B cell (primary cell): Measurements from ENCODE around the gene RMND5A. TPM values are rescaled to one million over a fixed set of nuclear protein-coding genes. Genes with fewer than 3 reads are reported as not detected.
A peak's percentile ranks its signal among the peaks of the same experiment; 100 is the strongest.

ENCODE experiments used
- ATAC-seq: fragments of 200-7000 bp; cut with Tn5 transposase; one replicate; pipeline ENCODE4 v1.10.0; 2021; ENCODE audit warnings: low read depth, mild to moderate bottlenecking, moderate number of reproducible peaks, moderate library complexity
- CTCF ChIA-PET: fragments of 350-600 bp; sonication (Branson Sonifier 250); formaldehyde crosslinking; loops from one replicate; lab custom pipeline; 2021; ENCODE audit warnings: antibody characterized with exemption, inconsistent platforms; lab: Charles Lee
- POLR2A ChIA-PET: fragments of 350-600 bp; sonication (Branson Sonifier 250); formaldehyde crosslinking; loops from one replicate; lab custom pipeline; 2021; ENCODE audit warnings: antibody characterized with exemption; lab: Charles Lee
- DNase-seq: peaks from one replicate; pipeline ENCODE4 v3.0.0; 2013
- H2AFZ ChIP-seq: 2 replicates; pipeline ENCODE4 v1.6.1; 2012; ENCODE audit warnings: mild to moderate bottlenecking, low read depth, low read length; ENCODE audit not compliant: insufficient read depth, poor library complexity, severe bottlenecking
- H3K27ac ChIP-seq, 2 donors: 1 replicate in 1 of 2; 2 replicates in 1 of 2; pipeline ENCODE4 v1.5.1; 2012 to 2013; ENCODE audit warnings: low read length in 2 of 2, mild to moderate bottlenecking in 2 of 2, moderate library complexity in 1 of 2
- H3K27me3 ChIP-seq, 4 experiments: fragments of 200-600 bp in 1 of 4; sonication (generic) in 1 of 4; replicated peaks in 1 of 4; 1 replicate in 2 of 4; 2 replicates in 2 of 4; pipeline versions ENCODE4 v1.6.1 to v1.7.0; 2013 to 2016; ENCODE audit warnings: low read length in 3 of 4, mild to moderate bottlenecking in 2 of 4, mixed read lengths in 1 of 4, moderate library complexity in 1 of 4; ENCODE audit not compliant: insufficient read depth in 4 of 4, control insufficient read depth in 3 of 4; ENCODE audit errors: control extremely low read depth in 1 of 4
- H3K36me3 ChIP-seq, 2 experiments: replicated peaks in 1 of 2; 1 replicate in 1 of 2; 2 replicates in 1 of 2; pipeline versions ENCODE4 v1.6.1 to v1.7.1; 2013; ENCODE audit warnings: low read length in 1 of 2; ENCODE audit not compliant: insufficient read depth in 2 of 2, control insufficient read depth in 1 of 2; ENCODE audit errors: control extremely low read depth in 1 of 2, extremely low read depth in 1 of 2
- H3K4me1 ChIP-seq, 2 donors: fragments of 200-600 bp in 1 of 2; sonication (generic) in 1 of 2; 1 replicate in 1 of 2; 2 replicates in 1 of 2; pipeline versions ENCODE4 v1.5.1 to v1.6.1; 2013 to 2017; ENCODE audit warnings: low read length in 2 of 2; ENCODE audit not compliant: control insufficient read depth in 2 of 2, insufficient read depth in 2 of 2
- H3K4me2 ChIP-seq: replicated peaks from 2 replicates; pipeline ENCODE3; 2012; ENCODE audit warnings: mild to moderate bottlenecking, low read depth, low read length; ENCODE audit not compliant: poor library complexity, severe bottlenecking
- H3K4me3 ChIP-seq, 5 experiments: fragments of 200-600 bp in 1 of 5; sonication (generic) in 1 of 5; 1 replicate in 3 of 5; 2 replicates in 2 of 5; pipeline versions ENCODE4 v1.5.1 to v1.7.0; 2011 to 2016; ENCODE audit warnings: low read length in 4 of 5, mild to moderate bottlenecking in 4 of 5, low read depth in 2 of 5, control low read depth in 1 of 5, moderate library complexity in 1 of 5; ENCODE audit not compliant: insufficient read depth in 1 of 5; ENCODE audit errors: control extremely low read depth in 1 of 5, extremely low read depth in 1 of 5
- H3K79me2 ChIP-seq: fragments of 200-600 bp; sonication (generic); one replicate; pipeline ENCODE4 v1.6.0; 2016; ENCODE audit warnings: low read length; ENCODE audit not compliant: control insufficient read depth, insufficient read depth
- H3K9ac ChIP-seq: fragments of 200-600 bp; sonication (generic); 2 replicates; pipeline ENCODE4 v1.6.1; 2017; ENCODE audit warnings: mild to moderate bottlenecking, low read length, moderate library complexity
- H3K9me3 ChIP-seq, 3 donors: one replicate each; pipeline versions ENCODE4 v1.6.1 to v1.7.1; 2013; ENCODE audit warnings: low read length in 2 of 3; ENCODE audit not compliant: control insufficient read depth in 2 of 3, insufficient read depth in 1 of 3; ENCODE audit errors: control extremely low read depth in 1 of 3
- H4K20me1 ChIP-seq: 2 replicates; pipeline ENCODE4 v1.6.0; 2012; ENCODE audit warnings: mild to moderate bottlenecking, low read length; ENCODE audit not compliant: insufficient read depth, control insufficient read depth, poor library complexity, severe bottlenecking
- H3K27ac Mint-ChIP-seq: one replicate; pipeline ENCODE4 v1.8.0; 2021; ENCODE audit warnings: mixed read lengths
- H3K27me3 Mint-ChIP-seq: one replicate; pipeline ENCODE4 v1.8.0; 2021; ENCODE audit warnings: mixed read lengths
- H3K4me1 Mint-ChIP-seq: one replicate; pipeline ENCODE4 v1.8.0; 2021; ENCODE audit warnings: mixed read lengths
- H3K4me3 Mint-ChIP-seq: one replicate; pipeline ENCODE4 v1.8.0; 2021; ENCODE audit warnings: mixed read lengths
- H3K9me3 Mint-ChIP-seq: one replicate; pipeline ENCODE4 v1.8.0; 2022; ENCODE audit warnings: mixed read lengths; ENCODE audit not compliant: insufficient read depth
- CTCF ChIP-seq: fragments of 200-600 bp; IDR thresholded peaks from one replicate; pipeline ENCODE4 v1.8.0; 2022; ENCODE audit warnings: antibody characterized with exemption, mild to moderate bottlenecking
- EZH2 ChIP-seq: IDR thresholded peaks from 2 replicates; pipeline ENCODE4 v1.6.1; 2012; ENCODE audit warnings: borderline replicate concordance, low read depth, mild to moderate bottlenecking, moderate library complexity, low read length; ENCODE audit not compliant: insufficient read depth, poor library complexity, severe bottlenecking
- WGBS: methylation state at CpG from one replicate; pipeline ENCODE4 v1.1.5; 2013; ENCODE audit warnings: missing lambda C conversion rate; ENCODE audit not compliant: insufficient coverage; 5-methylcytosine and 5-hydroxymethylcytosine counted together
- intact Hi-C: fragments of 100-400 bp; cut with micrococcal nuclease; formaldehyde crosslinking; loops from one replicate; pipeline ENCODE4 v1.10.0; 2022
- polyA plus RNA-seq: library from polyadenylated mRNA; depleted of rRNA; stranded (reverse); fragments of >200 nt; gene quantifications from 2 replicates; pipeline ENCODE4 v1.2.3, GENCODE V29; 2012
- total RNA-seq, 2 donors: library from RNA; stranded (reverse); fragments of 120-200 nt in 1 of 2; gene quantifications; 1 replicate in 1 of 2; 2 replicates in 1 of 2; pipeline versions ENCODE4 v1.2.3 to v1.2.4, GENCODE V29; 2013 to 2022

The RMND5A gene
- total and polyA plus RNA-seq, 2 donors (not counting 1 experiment from before 2014, with no cell fraction given) = 13.0 to 33.7 TPM

- TF ChIP-seq EZH2 = no peak
- TF ChIP-seq CTCF = no peak
- Histone ChIP-seq H3K4me2 (peak within 1 kb of the TSS; percentile 79), H3K27ac (no peak within 1 kb of the TSS), H3K27me3 (peaks cover 0 to 65% (median 44%) of the 10 kb centered on the region in 4 experiments), H3K9ac (peak within 1 kb of the TSS; percentile 63), H3K4me1 (peaks cover 31% of the 10 kb centered on the region in 2 donors), H4K20me1 (no peaks in the 10 kb centered on the region), H3K36me3 (no peaks in the 10 kb centered on the region), H3K9me3 (peaks cover under 1 to 27% (median 6%) of the 10 kb centered on the region in 3 donors), H2AFZ (peak within 1 kb of the TSS; percentile 70), H3K79me2 (no peaks in the 10 kb centered on the region), H3K4me3 (peak within 1 kb of the TSS; percentile 29 to 65 (median 44))
- Mint-ChIP-seq H3K27me3 (peaks cover 59% of the 10 kb centered on the region), H3K27ac (peak within 1 kb of the TSS; percentile 46), H3K4me1 (peaks cover 23% of the 10 kb centered on the region), H3K9me3 (peaks cover 8% of the 10 kb centered on the region), H3K4me3 (peak within 1 kb of the TSS; percentile 95)
- WGBS = under 1% methylated on average over 55 of the region's 57 CpGs
- intact Hi-C loops = no loop called here
- ChIA-PET CTCF (interaction anchor here (1.9 kb wide), 1 partner anchor 17 kb away, joined by 7 read pairs; no protein-coding TSS in a partner anchor), POLR2A (no interaction called here)
- ATAC-seq (peak; percentile 31), DNase-seq (peak; percentile 47)
Measured at GRCh38 chr2:86790676-86791572, 70.8 kb downstream of the RMND5A start, which contains the start of gene CD8A. TSS of gene CD8A (minus strand) at chr2:86790913. CDS start at chr2:86790825, 88 bp downstream.
